H1 (cell line): Measurements from ENCODE around the gene DCAF8. TPM values are rescaled to one million over a fixed set of nuclear protein-coding genes. Genes with fewer than 3 reads are reported as not detected.

ENCODE experiments used
- CTCF ChIA-PET: fragments of 300-600 bp; sonication (Branson Sonifier 250); formaldehyde crosslinking; loops from one replicate; lab custom pipeline; 2021; ENCODE audit not compliant: partially characterized antibody; lab: Charles Lee
- POLR2A ChIA-PET: fragments of 300-600 bp; sonication (Branson Sonifier 250); formaldehyde crosslinking; loops from one replicate; lab custom pipeline; 2021; ENCODE audit warnings: inconsistent platforms; ENCODE audit not compliant: partially characterized antibody; lab: Charles Lee
- DNase-seq, 2 experiments: peaks; one replicate each; pipeline versions ENCODE4 v3.0.0 to v3.0.0-alpha.2; 2010 to 2022; ENCODE audit warnings: low spot score in 2 of 2, low read depth in 1 of 2, mixed read lengths in 1 of 2
- FAIRE-seq: peaks from 2 replicates; lab custom pipeline; 2011; peaks lifted over from hg19 to GRCh38; lab: Jason Lieb, UNC
- H2AFZ ChIP-seq: 2 replicates; pipeline ENCODE4 v1.8.1; 2012; ENCODE audit warnings: low read length, inconsistent platforms
- H2AK5ac ChIP-seq: 2 replicates; pipeline ENCODE4 v1.6.1; 2013; ENCODE audit warnings: low read depth, low read length
- H2BK120ac ChIP-seq: replicated peaks from 2 replicates; pipeline ENCODE3; 2013; ENCODE audit warnings: low read depth, low read length, inconsistent platforms
- H2BK12ac ChIP-seq: 2 replicates; pipeline ENCODE4 v1.6.1; 2013; ENCODE audit warnings: low read depth, low read length
- H2BK15ac ChIP-seq: 2 replicates; pipeline ENCODE4 v1.6.1; 2013; ENCODE audit warnings: low read length
- H2BK20ac ChIP-seq: 2 replicates; pipeline ENCODE4 v1.6.1; 2013; ENCODE audit warnings: low read length
- H2BK5ac ChIP-seq: 2 replicates; pipeline ENCODE4 v1.6.1; 2013; ENCODE audit warnings: low read depth, low read length
- H3K14ac ChIP-seq: 2 replicates; pipeline ENCODE4 v1.6.1; 2013; ENCODE audit warnings: inconsistent platforms; ENCODE audit not compliant: insufficient read length
- H3K18ac ChIP-seq: 2 replicates; pipeline ENCODE4 v1.6.1; 2013; ENCODE audit warnings: low read length; ENCODE audit errors: extremely low read depth
- H3K23ac ChIP-seq: 2 replicates; pipeline ENCODE4 v1.6.1; 2013; ENCODE audit warnings: inconsistent platforms; ENCODE audit not compliant: insufficient read length
- H3K23me2 ChIP-seq: 2 replicates; pipeline ENCODE4 v1.6.1; 2013; ENCODE audit warnings: low read depth, low read length
- H3K27ac ChIP-seq: 2 replicates; pipeline ENCODE4 v1.6.1; 2011; ENCODE audit warnings: low read depth, low read length, inconsistent platforms
- H3K27me3 ChIP-seq, 4 experiments: replicated peaks in 1 of 4; 1 replicate in 1 of 4; 2 replicates in 3 of 4; pipeline versions ENCODE4 v1.6.1 to v1.8.1; 2011 to 2013; ENCODE audit warnings: low read length in 3 of 4, mild to moderate bottlenecking in 3 of 4, inconsistent platforms in 2 of 4, mixed read lengths in 2 of 4, moderate library complexity in 1 of 4; ENCODE audit not compliant: control insufficient read depth in 3 of 4, insufficient read depth in 3 of 4; ENCODE audit errors: extremely low read depth in 1 of 4
- H3K36me3 ChIP-seq, 4 experiments: 2 replicates each; pipeline versions ENCODE4 v1.6.1 to v1.8.1; 2011 to 2013; ENCODE audit warnings: mild to moderate bottlenecking in 4 of 4, low read length in 3 of 4, moderate library complexity in 2 of 4, control low read depth in 1 of 4, inconsistent platforms in 1 of 4; ENCODE audit not compliant: insufficient read depth in 4 of 4, control insufficient read depth in 2 of 4
- H3K4ac ChIP-seq: replicated peaks from 2 replicates; pipeline ENCODE3; 2013; ENCODE audit warnings: low read length, low read depth, mixed read lengths, inconsistent platforms; ENCODE audit not compliant: insufficient read length
- H3K4me1 ChIP-seq, 4 experiments: replicated peaks in 1 of 4; 1 replicate in 1 of 4; 2 replicates in 3 of 4; pipeline versions ENCODE4 v1.6.1 to v1.8.1; 2011 to 2013; ENCODE audit warnings: low read length in 3 of 4, inconsistent platforms in 2 of 4, mixed read lengths in 1 of 4; ENCODE audit not compliant: insufficient read depth in 4 of 4, control insufficient read depth in 3 of 4
- H3K4me2 ChIP-seq, 2 experiments: 2 replicates each; pipeline versions ENCODE4 v1.6.1 to v1.8.1; 2011 to 2013; ENCODE audit warnings: low read depth in 2 of 2, low read length in 2 of 2, control low read depth in 1 of 2, inconsistent platforms in 1 of 2, mild to moderate bottlenecking in 1 of 2; ENCODE audit not compliant: insufficient read depth in 1 of 2
- H3K4me3 ChIP-seq, 4 experiments: fragments of 200-600, 300-600 bp in 1 of 4; sonication (generic), shearing (Covaris generic), sonication (Bioruptor Twin) in 1 of 4; 2 replicates each; pipeline versions ENCODE4 v1.5.1 to v1.8.1; 2011 to 2016; ENCODE audit warnings: low read length in 4 of 4, low read depth in 3 of 4, control low read depth in 2 of 4, inconsistent platforms in 2 of 4, mild to moderate bottlenecking in 2 of 4, mixed read lengths in 1 of 4, moderate library complexity in 1 of 4; ENCODE audit not compliant: insufficient read depth in 2 of 4; ENCODE audit errors: extremely low read depth in 1 of 4
- H3K56ac ChIP-seq: replicated peaks from 2 replicates; pipeline ENCODE3; 2013; ENCODE audit warnings: low read depth, mild to moderate bottlenecking, mixed read lengths, low read length, inconsistent platforms; ENCODE audit not compliant: insufficient read length
- H3K79me1 ChIP-seq: 2 replicates; pipeline ENCODE4 v1.6.1; 2013; ENCODE audit warnings: low read depth, low read length, control low read depth
- H3K79me2 ChIP-seq, 2 experiments: 2 replicates each; pipeline versions ENCODE4 v1.6.1 to v1.8.1; 2012 to 2013; ENCODE audit warnings: low read length in 2 of 2, mild to moderate bottlenecking in 2 of 2, inconsistent platforms in 1 of 2; ENCODE audit not compliant: insufficient read depth in 2 of 2, control insufficient read depth in 1 of 2
- H3K9ac ChIP-seq, 4 experiments: replicated peaks in 1 of 4; 1 replicate in 1 of 4; 2 replicates in 3 of 4; pipeline versions ENCODE4 v1.6.1 to v1.8.1; 2011 to 2013; ENCODE audit warnings: low read depth in 3 of 4, low read length in 3 of 4, control low read depth in 2 of 4, mild to moderate bottlenecking in 2 of 4, moderate library complexity in 2 of 4, inconsistent platforms in 1 of 4; ENCODE audit errors: extremely low read depth in 1 of 4
- H3K9me3 ChIP-seq, 2 experiments: 2 replicates each; pipeline versions ENCODE4 v1.6.1 to v1.8.1; 2012 to 2013; ENCODE audit warnings: mild to moderate bottlenecking in 2 of 2, moderate library complexity in 2 of 2, control low read depth in 1 of 2, inconsistent platforms in 1 of 2, low read depth in 1 of 2, low read length in 1 of 2, mixed read lengths in 1 of 2; ENCODE audit not compliant: insufficient read depth in 2 of 2
- H4K20me1 ChIP-seq, 2 experiments: replicated peaks in 1 of 2; 2 replicates each; pipeline versions ENCODE3 to v1.8.1; 2011 to 2013; ENCODE audit warnings: inconsistent platforms in 2 of 2, low read length in 2 of 2, mild to moderate bottlenecking in 1 of 2; ENCODE audit not compliant: insufficient read depth in 2 of 2, control insufficient read depth in 1 of 2
- H4K5ac ChIP-seq: 2 replicates; pipeline ENCODE4 v1.6.1; 2013; ENCODE audit warnings: low read length, low read depth, mixed read lengths, inconsistent platforms; ENCODE audit not compliant: insufficient read length
- H4K8ac ChIP-seq: 2 replicates; pipeline ENCODE4 v1.8.0; 2013; ENCODE audit warnings: mild to moderate bottlenecking, moderate library complexity, low read length, inconsistent platforms; ENCODE audit not compliant: insufficient read depth; ENCODE audit errors: extremely low read depth
- H4K91ac ChIP-seq: replicated peaks from 2 replicates; pipeline ENCODE3; 2013; ENCODE audit warnings: low read length, mixed read lengths, inconsistent platforms; ENCODE audit not compliant: insufficient read length
- ASH2L ChIP-seq: fragments of 200-600, 300-600 bp; sonication (generic); IDR thresholded peaks from one replicate; pipeline ENCODE4 v1.7.1; 2017; ENCODE audit warnings: low read length
- BCL11A ChIP-seq, 2 experiments: IDR thresholded peaks; one replicate each; pipeline ENCODE4 v1.6.1; 2011; ENCODE audit warnings: low read depth in 2 of 2, low read length in 2 of 2, mild to moderate bottlenecking in 2 of 2
- CREB1 ChIP-seq: IDR thresholded peaks from 2 replicates; pipeline ENCODE4 v1.6.1; 2012; ENCODE audit warnings: inconsistent platforms
- EP300 ChIP-seq, 2 experiments: IDR thresholded peaks; 1 replicate in 1 of 2; 2 replicates in 1 of 2; pipeline ENCODE4 v1.6.1; 2011 to 2012; ENCODE audit warnings: low read depth in 2 of 2, low read length in 2 of 2, mild to moderate bottlenecking in 2 of 2, borderline replicate concordance in 1 of 2, inconsistent platforms in 1 of 2, moderate library complexity in 1 of 2
- KDM1A ChIP-seq: fragments of 200-600, 300-600 bp; sonication (generic); IDR thresholded peaks from 2 replicates; pipeline ENCODE4 v1.7.1; 2016; ENCODE audit warnings: mild to moderate bottlenecking, low read length, borderline replicate concordance
- MAX ChIP-seq: IDR thresholded peaks from 2 replicates; pipeline ENCODE4 v1.6.1; 2012; ENCODE audit warnings: inconsistent platforms
- POLR2A ChIP-seq, 2 experiments: IDR thresholded peaks; 1 replicate in 1 of 2; 2 replicates in 1 of 2; pipeline ENCODE4 v1.6.1; 2011; ENCODE audit warnings: low read depth in 2 of 2, low read length in 2 of 2, mild to moderate bottlenecking in 2 of 2; ENCODE audit errors: control extremely low read depth in 1 of 2
- RXRA ChIP-seq: IDR thresholded peaks from 2 replicates; pipeline ENCODE4 v1.6.1; 2011; ENCODE audit warnings: low read depth, mild to moderate bottlenecking, low read length, moderate library complexity; ENCODE audit not compliant: insufficient read depth
- SP1 ChIP-seq: IDR thresholded peaks from 2 replicates; pipeline ENCODE4 v1.6.1; 2011; ENCODE audit warnings: low read depth, low read length
- TCF12 ChIP-seq: IDR thresholded peaks from 2 replicates; pipeline ENCODE4 v1.6.1; 2011; ENCODE audit warnings: low read depth, mild to moderate bottlenecking, low read length
- TEAD4 ChIP-seq: IDR thresholded peaks from 2 replicates; pipeline ENCODE4 v1.6.1; 2012; ENCODE audit warnings: low read depth, low read length, inconsistent platforms, mixed read lengths
- WGBS, 2 experiments: shearing (Covaris generic) in 1 of 2; methylation state at CpG; one replicate each; pipeline versions ENCODE4 v1.1.6 to v1.1.7; 2013 to 2015; ENCODE audit warnings: low lambda C conversion rate in 2 of 2, mixed read lengths in 2 of 2, inconsistent platforms in 1 of 2, low coverage in 1 of 2, missing lambda C conversion rate in 1 of 2; ENCODE audit not compliant: insufficient replicate concordance in 2 of 2, insufficient coverage in 1 of 2, insufficient read length in 1 of 2; ENCODE audit errors: extremely low coverage in 1 of 2, missing lambda C conversion rate in 1 of 2; 5-methylcytosine and 5-hydroxymethylcytosine counted together
- polyA plus RNA-seq, 7 experiments: library from polyadenylated mRNA; depleted of rRNA in 3 of 7; stranded (reverse) in 5 of 7; unstranded in 2 of 7; fragments of >200 nt in 5 of 7; fragments of 200-250 nt in 2 of 7; gene quantifications; 1 replicate in 5 of 7; 2 replicates in 1 of 7; 4 replicates in 1 of 7; pipeline versions ENCODE4 v1.2.1 to v1.2.3, GENCODE V29; 2011 to 2013; ENCODE audit warnings: missing spikeins in 2 of 7, mixed read lengths in 2 of 7
- total RNA-seq: library from RNA; stranded (reverse); fragmentation: NEBNext Ultra II Directional; extraction: Animal tissue kit (Norgen Biotek cat#: 25700); gene quantifications from 2 replicates; pipeline ENCODE4 v1.2.1, GENCODE V29; 2021

The DCAF8 gene
- total and polyA plus RNA-seq, 2 of the 8 experiments (the other 6 are each of a cell fraction or from before 2014, with no cell fraction given) = 68.2 to 110 TPM

- Histone ChIP-seq H3K14ac (no peak overlapping the region), H2BK5ac (peak overlapping the region; percentile 98; the same call in 1 of the 2 replicates), H2BK120ac (peak overlapping the region; percentile 52), H3K9me3 (no peaks in the 10 kb centered on the region), H3K4me3 (peak overlapping the region in 3 of 4 experiments; percentile 7 to 50 (median 13); a peak in 5 of 8 replicates), H3K4me2 (peak overlapping the region; percentile 14 to 60), H2BK15ac (no peak overlapping the region), H2AFZ (no peak overlapping the region), H3K23ac (no peak overlapping the region), H3K27me3 (peaks cover 0 to 2% (median under 1%) of the 10 kb centered on the region in 4 experiments; a peak in 2 of 7 replicates), H4K91ac (peak overlapping the region; percentile 56), H3K79me2 (no peaks in the 10 kb centered on the region), H4K5ac (no peak overlapping the region), H2AK5ac (peak overlapping the region; percentile 82), H4K20me1 (no peaks in the 10 kb centered on the region), H3K23me2 (peaks cover 3% of the 10 kb centered on the region; the same call in 1 of the 2 replicates), H3K4me1 (peaks cover 12 to 28% (median 22%) of the 10 kb centered on the region in 4 experiments; a peak in 6 of 7 replicates), H4K8ac (no peak overlapping the region), H3K36me3 (no peaks in the 10 kb centered on the region), H3K9ac (no peak overlapping the region), H3K4ac (no peak overlapping the region), H3K56ac (no peak overlapping the region), H2BK12ac (peak overlapping the region; percentile 99; the same call in 1 of the 2 replicates), H3K27ac (peak overlapping the region; percentile 46; the same call in 1 of the 2 replicates), H2BK20ac (peak overlapping the region; percentile 94; the same call in 1 of the 2 replicates), H3K79me1 (no peaks in the 10 kb centered on the region), H3K18ac (peak overlapping the region; percentile 53; the same call in 1 of the 2 replicates)
- FAIRE-seq (peak; percentile 97), DNase-seq (peak; percentile 79 to 86)
- CTCF ChIA-PET = interaction anchor here (0.7 to 18.4 kb wide), 23 partner anchors 10 to 122 kb away, joined by 3 to 257 read pairs (median 6); partner anchors contain the start of genes ATP1A2, CASQ1, IGSF8 and KCNJ9
- WGBS, 2 experiments = 18% methylated on average over 15 of the region's 15 CpGs; no CpG with 5 or more reads in 1 of the 2 experiments
- POLR2A ChIA-PET = interaction anchor here (0.6 to 11.8 kb wide), 34 partner anchors 9 to 981 kb away, joined by 3 to 107 read pairs (median 4); partner anchors contain the start of genes ATP1A4, CASQ1, DCAF8 and IGSF8
- 0 out of 2 replicates have a peak, but pooled peaks have one; percentile 69 for TF ChIP-seq TCF12
- TF ChIP-seq SP1 = peak; percentile 91
- TF ChIP-seq ASH2L = peak; percentile 92
- TF ChIP-seq EP300 (IDR thresholded peaks at IDR 0.05; ENCODE audit: borderline replicate concordance in 1 of 2, low read depth in 2 of 2, low read length in 2 of 2) = peak in 1 of 2 experiments; percentile 96; a peak in 2 of 3 replicates
- TF ChIP-seq TEAD4 = peak; percentile 68; the same call in 1 of the 2 replicates
- TF ChIP-seq POLR2A (IDR thresholded peaks at IDR 0.05; ENCODE audit: control extremely low read depth in 1 of 2, low read depth in 2 of 2, low read length in 2 of 2) = no peak
- peak; percentile 15 to 59 for TF ChIP-seq BCL11A (IDR thresholded peaks at IDR 0.05; ENCODE audit: low read depth in 2 of 2, low read length in 2 of 2)
- TF ChIP-seq MAX = peak; percentile 38; the same call in 1 of the 2 replicates
- TF ChIP-seq KDM1A = peak; percentile 81
- TF ChIP-seq RXRA = 0 out of 2 replicates have a peak, but pooled peaks have one; percentile 52
- peak; percentile 48; the same call in 1 of the 2 replicates for TF ChIP-seq CREB1
Measured at GRCh38 chr1:160169553-160170399, 92.6 kb downstream of the DCAF8 start.
